MG63 (cell line): ENCODE measurements around the gene TRAPPC10. TPM values are rescaled to one million over a fixed set of nuclear protein-coding genes. Genes with fewer than 3 reads are reported as not detected.

Source experiments
- DNase-seq: peaks from one replicate; pipeline ENCODE4 v3.0.0-alpha.2; 2020
- H3K27me3 ChIP-seq: fragments of 250-450 bp; sonication (Bioruptor Pico); 2 replicates; pipeline ENCODE4 v1.5.1; 2020; ENCODE audit warnings: mild to moderate bottlenecking, moderate library complexity
- H3K36me3 ChIP-seq: fragments of 250-450 bp; sonication (Bioruptor Pico); 2 replicates; pipeline ENCODE4 v1.5.1; 2020; ENCODE audit warnings: mild to moderate bottlenecking, moderate library complexity
- H3K4me3 ChIP-seq: fragments of 250-450 bp; sonication (Bioruptor Pico); 2 replicates; pipeline ENCODE4 v1.5.1; 2020; ENCODE audit warnings: mild to moderate bottlenecking, moderate library complexity
- H3K9me3 ChIP-seq: fragments of 250-450 bp; sonication (Bioruptor Pico); 2 replicates; pipeline ENCODE4 v1.5.1; 2020; ENCODE audit warnings: mild to moderate bottlenecking, moderate library complexity
- total RNA-seq: library from RNA; depleted of rRNA; stranded (reverse); fragments of >200 nt; shearing (Covaris generic); gene quantifications from 2 replicates; pipeline ENCODE4 v1.2.3, GENCODE V29; 2014; ENCODE audit warnings: low replicate concordance

Gene TRAPPC10
- total RNA-seq, 1 experiment from 2014 or later = 33.7 TPM

DNA sequence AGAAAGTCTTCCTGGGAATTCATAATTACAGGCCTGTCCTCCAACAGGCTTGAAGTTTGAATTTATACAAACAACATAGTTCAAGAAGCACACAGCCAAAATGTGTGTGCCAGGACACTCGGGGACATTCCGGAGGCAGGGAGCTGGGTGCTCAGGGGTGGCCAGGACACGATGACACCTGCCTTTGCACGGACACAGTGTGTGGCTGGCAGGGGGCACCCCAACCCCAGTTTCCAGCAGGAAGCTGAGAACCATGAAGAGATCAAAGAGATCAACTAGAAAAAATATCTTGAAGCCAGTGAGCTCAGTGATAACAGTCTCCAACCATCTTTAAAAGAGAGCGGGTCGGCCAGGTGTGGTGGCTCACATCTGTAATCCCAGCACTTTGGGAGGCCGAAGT, 32.5 kb upstream of the TRAPPC10 start:
- no peaks in the 10 kb centered on the region for H3K27me3 ChIP-seq
- no peak for DNase-seq
- no peak overlapping the region for H3K4me3 ChIP-seq
- H3K36me3 ChIP-seq = peaks cover 67% of the 10 kb centered on the region
- no peaks in the 10 kb centered on the region for H3K9me3 ChIP-seq

DNA sequence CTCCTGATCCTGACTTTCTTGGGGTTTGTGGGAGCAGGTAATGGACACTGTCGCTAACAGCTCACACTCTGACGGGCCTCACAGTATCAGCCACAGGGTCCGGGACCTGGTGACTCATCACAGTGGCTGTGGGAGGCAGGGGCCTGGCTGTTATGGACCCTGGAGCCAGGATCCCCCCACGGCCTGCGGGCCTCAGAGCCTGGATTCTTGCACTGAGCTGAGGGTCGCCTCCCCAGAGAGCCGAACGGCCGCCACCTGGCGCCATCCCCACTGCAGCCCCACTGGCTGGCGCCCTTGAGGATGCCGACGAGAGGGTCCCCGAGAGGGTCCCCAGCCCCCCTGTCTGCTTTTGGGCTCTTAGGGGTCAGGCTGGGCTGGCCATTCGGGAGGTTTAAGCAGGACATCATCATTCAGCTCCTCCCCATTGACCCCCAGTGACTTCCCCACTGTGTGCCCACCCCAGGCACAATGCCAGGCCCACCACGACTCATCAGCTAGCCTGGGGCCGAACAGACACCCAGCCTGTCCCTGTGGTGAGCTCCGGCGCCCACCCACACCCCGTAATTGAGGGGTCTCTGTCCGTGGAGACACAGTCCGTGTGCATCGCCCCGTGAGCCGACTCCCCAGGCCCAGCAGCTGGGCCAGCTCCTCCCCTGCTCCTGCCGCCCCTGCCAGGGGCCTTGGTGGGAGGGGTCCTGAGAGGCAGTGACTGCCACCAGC, 30.8 kb upstream of the TRAPPC10 start:
- H3K4me3 ChIP-seq = no peak overlapping the region
- H3K9me3 ChIP-seq = no peaks in the 10 kb centered on the region
- no peak for DNase-seq
- H3K36me3 ChIP-seq = peaks cover 55% of the 10 kb centered on the region
- H3K27me3 ChIP-seq = no peaks in the 10 kb centered on the region

DNA sequence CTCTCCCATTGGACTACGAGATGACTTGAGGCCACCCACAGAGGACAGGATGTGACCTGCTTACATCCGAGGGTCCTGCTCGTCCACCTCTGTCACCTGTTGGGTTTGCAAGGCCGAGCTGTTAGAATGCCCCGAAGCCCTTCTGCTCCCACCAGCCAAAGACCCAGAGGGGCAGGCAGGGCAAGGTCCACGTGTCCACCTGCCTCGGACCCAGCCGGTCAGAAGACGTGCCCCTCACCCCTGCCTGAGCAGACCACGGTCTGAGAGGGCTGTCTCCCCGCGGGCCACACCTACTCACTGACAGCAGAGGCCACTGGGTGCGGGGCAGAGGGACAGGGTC, 30.3 kb upstream of the TRAPPC10 start:
- H3K4me3 ChIP-seq = no peak overlapping the region
- H3K27me3 ChIP-seq = no peaks in the 10 kb centered on the region
- H3K9me3 ChIP-seq = no peaks in the 10 kb centered on the region
- no peak for DNase-seq
- peaks cover 51% of the 10 kb centered on the region for H3K36me3 ChIP-seq

DNA sequence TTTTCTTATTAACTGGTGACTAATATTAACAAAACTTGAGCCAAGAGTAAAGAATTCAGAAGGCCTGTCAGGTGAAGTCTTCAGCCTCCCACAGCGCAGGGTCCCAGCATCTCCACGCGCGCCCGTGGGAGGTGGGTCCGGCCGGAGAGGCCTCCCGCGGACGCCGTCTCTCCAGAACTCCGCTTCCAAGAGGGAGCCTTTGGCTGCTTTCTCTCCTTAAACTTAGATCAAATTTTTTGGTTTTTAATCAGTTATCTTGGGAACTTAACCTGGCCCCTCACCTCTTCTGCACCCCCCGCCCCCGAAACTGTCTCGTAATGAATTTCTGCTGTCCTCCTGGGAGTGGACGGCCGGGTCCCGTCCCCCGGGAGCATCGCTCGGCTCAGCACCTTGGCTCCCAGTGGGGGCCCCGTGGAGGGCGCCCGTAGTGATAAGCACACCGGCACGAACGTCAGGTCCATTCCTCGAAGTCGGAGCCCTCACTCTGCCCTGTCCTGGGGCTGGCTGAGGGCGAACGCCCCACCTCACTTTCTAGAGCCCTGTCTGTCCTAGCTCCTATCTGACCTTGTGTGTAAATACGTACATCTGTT, 29.5 kb upstream of the TRAPPC10 start:
- H3K4me3 ChIP-seq = no peak overlapping the region
- H3K36me3 ChIP-seq = peaks cover 44% of the 10 kb centered on the region
- H3K9me3 ChIP-seq = no peaks in the 10 kb centered on the region
- no peak for DNase-seq
- H3K27me3 ChIP-seq = no peaks in the 10 kb centered on the region

DNA sequence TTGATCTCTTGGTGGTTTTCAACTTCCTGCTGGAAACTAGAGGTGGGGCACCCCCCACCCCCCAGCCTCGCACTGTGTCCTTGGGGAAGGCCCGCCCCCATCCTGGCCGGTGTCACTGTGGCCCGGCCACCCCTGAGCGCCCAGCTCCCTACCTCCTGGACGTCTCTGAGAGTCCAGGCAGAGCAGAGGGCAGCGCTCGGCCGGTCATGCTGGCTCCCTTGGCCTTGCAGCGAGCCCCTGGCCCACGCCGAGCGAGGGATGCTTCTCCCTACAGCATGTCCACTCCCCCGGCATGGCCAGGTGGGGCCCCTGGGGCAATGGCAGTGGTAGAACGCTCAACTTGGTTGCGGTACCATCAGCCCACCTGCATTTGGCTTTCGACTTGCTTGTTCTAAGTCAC, 28.7 kb upstream of the TRAPPC10 start:
- Histone ChIP-seq H3K4me3 (no peak overlapping the region), H3K36me3 (peaks cover 38% of the 10 kb centered on the region), H3K27me3 (no peaks in the 10 kb centered on the region), H3K9me3 (no peaks in the 10 kb centered on the region)
- no peak for DNase-seq

DNA sequence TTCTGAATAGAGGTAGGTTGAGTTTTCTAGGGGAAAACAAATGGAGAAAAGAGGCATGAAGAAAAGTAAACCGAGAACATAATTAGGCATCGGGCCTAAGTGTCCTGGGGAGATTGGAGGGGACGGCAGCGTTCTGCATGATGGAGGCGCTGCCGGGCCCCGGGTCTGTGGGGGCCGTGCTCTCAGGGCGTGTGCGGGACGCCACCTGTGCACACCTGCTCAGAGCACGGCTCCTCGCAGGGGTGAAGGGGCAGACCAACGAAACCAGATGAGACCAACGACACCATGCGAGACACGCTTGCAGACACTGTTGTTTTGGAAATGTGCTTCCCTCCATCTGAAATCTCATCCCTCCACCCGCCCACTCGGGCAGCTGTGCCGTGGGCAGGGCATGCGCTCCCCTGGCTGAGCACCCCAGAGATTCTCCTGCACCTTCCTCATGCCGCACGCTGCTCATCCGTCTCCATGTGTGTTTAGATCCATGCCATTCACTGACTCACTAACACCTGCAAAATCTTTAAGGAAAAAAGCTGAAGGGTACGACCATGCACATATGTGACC, 28.2 kb upstream of the TRAPPC10 start:
- peaks cover 32% of the 10 kb centered on the region for H3K36me3 ChIP-seq
- H3K4me3 ChIP-seq = no peak overlapping the region
- H3K9me3 ChIP-seq = no peaks in the 10 kb centered on the region
- no peak for DNase-seq
- no peaks in the 10 kb centered on the region for H3K27me3 ChIP-seq

DNA sequence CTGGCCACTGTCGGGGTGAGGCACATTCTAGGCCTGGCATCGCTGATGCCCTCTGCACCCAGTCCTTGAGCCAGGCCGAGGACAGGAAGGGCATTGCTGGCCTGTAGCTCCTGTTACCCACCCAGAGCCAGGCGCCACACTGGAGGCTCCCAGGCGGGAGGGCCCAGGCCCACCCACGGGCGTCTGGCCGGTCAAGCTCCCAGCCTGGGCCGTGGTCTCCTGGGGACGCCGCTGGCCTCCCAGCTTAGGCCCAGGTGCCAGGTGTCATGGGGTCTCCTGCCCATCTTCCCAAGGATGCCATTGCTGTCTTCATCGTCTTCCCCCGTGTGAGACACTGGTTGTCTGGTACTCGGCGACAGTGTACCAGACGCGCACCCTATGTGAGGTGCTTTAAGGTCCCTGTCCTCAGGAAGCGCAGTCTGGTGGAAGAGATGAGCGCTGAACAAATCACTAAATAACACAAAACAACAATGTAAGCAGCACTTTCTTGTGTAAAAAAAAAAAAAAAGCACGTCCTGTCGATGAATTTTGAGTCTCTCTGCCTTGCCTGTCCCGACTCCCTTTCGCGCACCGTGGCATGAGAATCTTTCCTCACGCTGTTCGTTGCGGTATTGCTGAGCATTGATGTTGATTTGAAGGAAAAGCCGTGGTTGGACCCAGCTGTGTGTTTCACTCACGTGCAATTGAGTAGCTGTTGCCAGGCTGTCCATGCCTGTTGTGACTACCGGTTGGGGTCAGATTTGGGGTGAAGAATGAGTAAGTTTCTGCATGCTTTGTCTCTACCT, 27.0 kb upstream of the TRAPPC10 start:
- DNase-seq = no peak
- peaks cover 28% of the 10 kb centered on the region for H3K36me3 ChIP-seq
- no peaks in the 10 kb centered on the region for H3K9me3 ChIP-seq
- H3K4me3 ChIP-seq = no peak overlapping the region
- no peaks in the 10 kb centered on the region for H3K27me3 ChIP-seq

DNA sequence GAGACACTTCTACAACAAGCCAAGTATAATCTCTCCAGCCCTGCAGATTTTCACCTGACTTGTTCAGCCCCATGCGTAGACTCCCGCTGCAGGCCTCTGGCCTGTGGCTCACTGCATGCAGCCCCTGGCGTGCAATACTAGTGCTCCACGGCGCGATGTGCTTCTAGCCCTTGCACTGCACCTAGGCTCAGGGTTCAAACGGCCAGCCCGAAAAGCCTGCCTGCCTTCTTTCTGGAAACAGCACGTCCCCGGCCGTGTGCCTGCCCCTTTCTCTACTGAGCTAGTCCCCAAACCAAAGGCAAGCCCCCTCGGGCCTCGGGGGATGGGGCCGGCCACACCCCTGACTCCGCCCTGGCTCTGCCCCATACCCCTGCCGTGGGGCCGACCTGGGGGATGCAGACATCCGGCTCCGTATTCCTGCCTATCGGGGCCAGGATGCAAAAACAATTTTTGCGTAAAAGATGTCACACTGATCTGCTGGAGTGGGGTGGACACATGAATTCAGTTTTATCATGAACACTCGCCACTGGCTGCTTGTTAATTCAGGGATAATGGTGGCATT, 26.3 kb upstream of the TRAPPC10 start:
- no peak overlapping the region for H3K4me3 ChIP-seq
- no peak for DNase-seq
- H3K27me3 ChIP-seq = no peaks in the 10 kb centered on the region
- no peaks in the 10 kb centered on the region for H3K9me3 ChIP-seq
- H3K36me3 ChIP-seq = peaks cover 24% of the 10 kb centered on the region

DNA sequence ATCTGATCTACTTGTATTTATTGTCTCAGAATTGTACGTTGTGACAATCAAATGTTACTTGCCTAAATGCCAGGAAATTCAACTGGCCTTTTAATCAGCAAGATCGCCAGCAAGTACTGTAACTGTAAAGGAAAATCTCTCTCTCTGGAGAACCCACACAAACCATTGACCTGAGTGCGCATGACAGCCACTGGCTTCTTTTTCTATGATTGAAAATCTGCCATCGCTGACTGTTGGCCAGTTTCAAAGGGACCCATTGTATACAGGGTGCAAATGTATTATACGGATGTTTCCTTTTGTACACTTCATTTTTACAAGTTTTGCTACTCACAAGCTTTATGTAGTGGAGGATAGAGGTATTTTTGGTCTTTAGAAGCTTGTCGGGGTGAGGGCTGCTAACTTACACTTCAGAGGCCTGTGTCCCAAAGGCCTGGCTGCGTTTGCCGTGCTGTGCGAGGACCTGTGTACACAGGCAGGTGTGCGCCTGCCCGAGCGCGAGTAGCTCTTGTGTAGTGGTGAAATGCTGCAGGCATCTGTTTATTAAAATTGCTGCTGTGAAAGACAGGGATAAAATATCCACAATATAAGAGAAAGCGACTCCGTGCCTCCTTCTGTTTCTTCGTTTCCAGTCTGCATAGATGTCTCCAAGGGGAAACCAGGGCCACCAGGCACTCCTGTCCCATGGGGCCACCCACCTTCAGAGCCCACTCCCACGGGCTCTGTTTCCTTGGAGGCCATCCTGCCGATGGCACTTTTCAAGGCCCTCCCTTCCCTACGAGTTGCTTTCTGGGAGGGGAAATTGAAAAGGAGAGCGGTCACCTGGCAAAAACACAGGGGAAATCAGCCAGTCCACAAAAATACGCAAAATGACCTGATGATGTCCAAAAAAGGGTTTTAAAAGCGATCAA, 25.3 kb upstream of the TRAPPC10 start:
- no peaks in the 10 kb centered on the region for H3K9me3 ChIP-seq
- H3K36me3 ChIP-seq = peaks cover 14% of the 10 kb centered on the region
- H3K4me3 ChIP-seq = no peak overlapping the region
- no peak for DNase-seq
- H3K27me3 ChIP-seq = no peaks in the 10 kb centered on the region

DNA sequence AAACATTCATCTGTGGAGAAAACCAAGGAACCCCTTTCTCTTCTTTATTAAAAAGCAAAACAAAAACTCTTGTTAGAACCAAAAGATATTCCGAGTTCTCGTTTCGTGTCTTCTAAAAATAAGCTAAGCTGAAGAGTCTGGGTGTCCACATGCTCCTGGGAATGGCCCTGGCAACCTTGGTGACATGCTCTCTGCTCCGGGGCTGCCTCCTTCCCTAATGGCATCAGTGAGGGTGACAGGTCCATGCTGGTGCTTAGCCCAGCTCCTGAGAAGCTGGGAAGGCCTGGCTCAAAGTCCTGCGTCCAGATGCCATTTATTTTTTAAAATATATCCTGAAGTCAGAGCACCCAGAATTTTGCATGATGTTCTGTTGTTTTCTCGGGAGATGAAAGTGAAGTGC, 24.6 kb upstream of the TRAPPC10 start:
- Histone ChIP-seq H3K9me3 (no peaks in the 10 kb centered on the region), H3K36me3 (peaks cover 7% of the 10 kb centered on the region), H3K4me3 (no peak overlapping the region), H3K27me3 (no peaks in the 10 kb centered on the region)
- DNase-seq = no peak

DNA sequence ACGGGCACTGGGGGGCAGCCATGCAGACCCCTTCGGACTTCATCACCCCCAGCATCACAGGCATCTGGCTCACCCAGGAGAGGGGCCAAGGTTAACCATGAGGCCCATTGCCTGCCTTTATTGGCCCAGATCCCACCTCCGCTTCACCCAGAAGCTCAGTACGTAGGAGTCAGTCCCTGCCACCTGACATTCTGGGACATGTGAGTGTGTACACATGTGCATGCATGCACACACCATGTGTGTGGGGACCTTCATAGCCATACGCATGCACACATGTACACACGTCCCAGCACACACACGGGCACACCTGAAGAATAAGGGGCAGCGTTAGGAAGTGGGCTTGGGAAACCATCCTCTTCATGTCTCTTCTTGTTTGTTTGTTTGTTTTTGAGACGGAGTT, 24.1 kb upstream of the TRAPPC10 start:
- DNase-seq = no peak
- H3K27me3 ChIP-seq = no peaks in the 10 kb centered on the region
- H3K36me3 ChIP-seq = peaks cover 3% of the 10 kb centered on the region
- no peaks in the 10 kb centered on the region for H3K9me3 ChIP-seq
- no peak overlapping the region for H3K4me3 ChIP-seq

DNA sequence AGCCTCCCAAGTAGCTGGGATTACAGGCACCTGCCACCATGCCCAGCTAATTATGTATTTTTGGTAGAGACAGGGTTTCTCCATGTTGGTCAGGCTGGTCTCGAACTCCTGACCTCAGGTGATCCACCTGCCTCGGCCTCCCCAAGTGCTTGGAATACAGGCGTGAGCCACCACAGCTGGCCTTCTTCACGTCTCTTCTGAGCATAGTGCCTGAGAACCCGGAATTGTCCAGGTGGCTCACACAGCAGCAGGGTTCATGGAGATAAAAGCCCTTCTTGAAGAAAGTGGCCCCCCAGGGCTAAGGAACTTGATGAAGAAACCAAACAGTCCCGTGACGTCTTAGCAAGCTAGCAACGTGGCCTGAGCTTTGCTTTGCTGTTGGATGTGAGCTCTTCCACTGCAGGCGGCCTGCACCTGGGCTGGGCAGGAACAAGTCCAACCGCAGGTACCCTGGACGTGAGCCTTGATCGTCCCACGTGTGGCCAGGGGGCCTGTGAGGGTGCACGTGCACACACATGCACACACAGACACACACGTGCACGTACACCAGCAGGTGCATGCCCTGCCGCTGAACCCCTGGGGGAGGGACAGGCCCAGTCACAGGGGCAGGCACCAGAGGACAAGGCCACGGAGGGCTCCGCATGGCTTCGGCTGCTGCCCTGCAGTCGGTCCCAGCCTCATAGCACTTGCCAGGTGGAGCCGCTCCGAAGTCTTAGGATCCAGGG, 23.4 kb upstream of the TRAPPC10 start:
- H3K4me3 ChIP-seq = no peak overlapping the region
- H3K36me3 ChIP-seq = no peaks in the 10 kb centered on the region; the same call in 1 of the 2 replicates
- no peaks in the 10 kb centered on the region for H3K27me3 ChIP-seq
- no peaks in the 10 kb centered on the region for H3K9me3 ChIP-seq
- DNase-seq = no peak

DNA sequence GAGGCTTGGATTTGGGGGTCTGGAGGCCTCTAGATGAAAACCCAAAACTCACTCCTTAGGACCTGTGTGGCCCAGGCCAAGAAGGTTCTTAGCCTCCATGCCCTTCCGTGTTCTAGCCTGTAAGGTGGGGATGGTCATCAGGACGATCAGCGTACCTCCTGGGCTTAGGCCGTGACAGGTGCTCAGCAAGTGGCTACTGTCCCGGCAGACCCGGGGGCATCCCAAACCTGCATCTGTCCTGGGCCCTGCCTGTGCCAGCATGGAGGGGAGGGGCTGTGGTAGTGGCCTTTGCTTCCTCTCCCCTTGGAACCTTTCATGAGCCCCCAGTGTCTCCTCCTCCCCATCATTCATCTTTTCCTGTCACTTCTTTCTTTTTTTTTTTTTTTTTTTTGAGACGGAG, 22.7 kb upstream of the TRAPPC10 start:
- H3K27me3 ChIP-seq = no peaks in the 10 kb centered on the region
- no peak overlapping the region for H3K4me3 ChIP-seq
- DNase-seq = no peak
- no peaks in the 10 kb centered on the region; the same call in 1 of the 2 replicates for H3K36me3 ChIP-seq
- no peaks in the 10 kb centered on the region for H3K9me3 ChIP-seq

DNA sequence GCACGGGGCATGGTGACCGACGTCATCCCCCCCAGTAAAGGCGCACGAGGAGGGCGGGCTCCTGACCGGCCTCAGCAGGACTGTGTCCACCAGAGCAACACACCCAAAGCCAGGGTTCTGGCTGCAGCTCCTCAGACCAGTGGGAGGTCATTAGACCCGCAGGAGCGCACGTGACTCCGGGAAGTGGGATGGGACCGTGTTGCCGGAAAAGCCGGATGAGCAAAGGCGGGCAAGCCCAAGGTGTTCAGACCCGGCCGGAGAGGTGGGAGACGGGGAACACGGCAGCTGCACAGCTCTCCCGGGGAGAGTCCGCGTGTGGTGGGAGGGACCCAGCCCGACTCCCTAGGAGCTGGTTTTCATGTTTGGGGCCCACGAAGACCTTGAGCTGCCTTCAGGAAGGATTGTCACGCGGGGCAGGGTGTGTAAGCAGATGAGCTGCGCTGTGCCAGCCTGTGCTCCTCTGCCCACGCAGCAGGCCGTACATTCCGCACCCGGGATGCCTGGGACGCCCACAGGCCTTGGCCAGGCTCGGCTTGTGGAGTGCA, 20.6 kb upstream of the TRAPPC10 start:
- no peaks in the 10 kb centered on the region for H3K27me3 ChIP-seq
- DNase-seq = no peak
- no peak overlapping the region for H3K4me3 ChIP-seq
- H3K36me3 ChIP-seq = no peaks in the 10 kb centered on the region
- H3K9me3 ChIP-seq = peaks cover 4% of the 10 kb centered on the region

DNA sequence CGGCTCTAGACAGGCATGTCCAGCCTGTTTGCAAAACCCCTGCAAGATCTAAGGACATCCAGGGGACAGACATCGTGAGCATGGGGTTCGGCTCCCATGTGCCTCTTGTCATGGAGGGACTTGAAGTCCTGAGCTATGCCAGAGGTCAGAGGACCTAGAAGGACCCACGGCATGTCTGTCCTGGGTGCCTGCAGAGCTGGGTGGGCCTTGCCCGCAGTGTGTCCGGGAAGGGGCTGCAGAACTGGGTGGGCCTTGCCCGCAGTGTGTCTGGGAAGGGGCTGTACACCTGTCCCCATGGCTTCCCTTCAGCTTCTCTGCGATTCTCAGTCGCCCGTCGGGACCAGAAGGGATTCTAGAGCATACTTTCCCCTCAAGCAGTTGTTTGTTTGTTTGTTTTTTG, 20.0 kb upstream of the TRAPPC10 start:
- Histone ChIP-seq H3K4me3 (no peak overlapping the region), H3K27me3 (no peaks in the 10 kb centered on the region), H3K9me3 (peaks cover 4% of the 10 kb centered on the region), H3K36me3 (no peaks in the 10 kb centered on the region)
- no peak for DNase-seq
